DMS153 treated with DMSO at 0.1 percent for 48 hours (cell line): ENCODE measurements around the gene SAP130.

Experiments used
- DNase-seq: peaks from one replicate; lab custom pipeline; 2025; ENCODE audit not compliant: unreplicated experiment; lab: John Stamatoyannopoulos, UW

The SAP130 gene

GRCh38 chr2:128026448-128027277, 1.2 kb downstream of the SAP130 start:
- no peak for DNase-seq

- DNase-seq: no peak
These were observed 3.0 kb downstream of the SAP130 start for GRCh38 chr2:128024816-128025215.

GRCh38 chr2:128017561-128017960, 10.3 kb downstream of the SAP130 start:
- DNase-seq: no peak

- no peak for DNase-seq
These were observed 11.2 kb downstream of the SAP130 start for GRCh38 chr2:128016620-128017019.

GRCh38 chr2:128012698-128013097, 15.2 kb downstream of the SAP130 start:
- no peak for DNase-seq

GRCh38 chr2:128008074-128008672, 19.7 kb downstream of the SAP130 start:
- no peak for DNase-seq

- DNase-seq: no peak
These were observed 23.4 kb downstream of the SAP130 start for GRCh38 chr2:128004509-128004908.

- no peak for DNase-seq
These were observed 24.4 kb downstream of the SAP130 start for GRCh38 chr2:128003463-128003862.

- DNase-seq: no peak
These were observed 31.7 kb downstream of the SAP130 start for GRCh38 chr2:127996160-127996559.

GRCh38 chr2:127995725-127996124, 32.1 kb downstream of the SAP130 start:
- DNase-seq: no peak

GRCh38 chr2:127993659-127994058, 34.2 kb downstream of the SAP130 start:
- no peak for DNase-seq

GRCh38 chr2:127991742-127992141, 36.1 kb downstream of the SAP130 start:
- DNase-seq: no peak

GRCh38 chr2:127986548-127987079, 41.2 kb downstream of the SAP130 start:
- no peak for DNase-seq

GRCh38 chr2:127985735-127986134, 42.1 kb downstream of the SAP130 start:
- DNase-seq: no peak

- no peak for DNase-seq
These were observed 42.7 kb downstream of the SAP130 start for GRCh38 chr2:127985026-127985734.

GRCh38 chr2:127984551-127984950, 43.3 kb downstream of the SAP130 start:
- no peak for DNase-seq

GRCh38 chr2:127969446-127969845, 58.4 kb downstream of the SAP130 start:
- no peak for DNase-seq

- DNase-seq: no peak
These were observed 59.1 kb downstream of the SAP130 start for GRCh38 chr2:127968610-127969339.

GRCh38 chr2:127961729-127962128, 66.1 kb downstream of the SAP130 start:
- DNase-seq: no peak

GRCh38 chr2:127957240-127957639, 70.6 kb downstream of the SAP130 start:
- DNase-seq: no peak

- no peak for DNase-seq
These were observed 73.0 kb downstream of the SAP130 start for GRCh38 chr2:127954857-127955256.
